GM21786 (cell line): ENCODE data around the gene COL3A1.

ENCODE experiments used
- ATAC-seq: cut with Tn5 transposase; IDR thresholded peaks from one replicate; pipeline ENCODE4 v1.9.1; 2021; ENCODE audit not compliant: unreplicated experiment

COL3A1 gene

DNA sequence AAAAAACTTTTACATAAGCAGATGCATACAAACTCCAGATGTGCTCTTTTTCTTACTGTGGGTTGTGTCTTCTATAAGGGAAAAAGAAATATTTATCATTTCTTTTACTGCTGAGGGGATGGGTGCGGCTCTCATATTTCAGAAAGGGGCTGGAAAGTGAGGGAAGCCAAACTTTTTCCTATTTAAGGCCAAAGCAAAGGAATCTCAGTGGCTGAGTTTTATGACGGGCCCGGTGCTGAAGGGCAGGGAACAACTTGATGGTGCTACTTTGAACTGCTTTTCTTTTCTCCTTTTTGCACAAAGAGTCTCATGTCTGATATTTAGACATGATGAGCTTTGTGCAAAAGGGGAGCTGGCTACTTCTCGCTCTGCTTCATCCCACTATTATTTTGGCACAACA is at the start of gene COL3A1:
COL3A1 (plus strand) TSS at position 210 of the 400 bp plus-strand sequence; CDS start at position 327, 117 bp downstream.
- ATAC-seq = no peak

DNA sequence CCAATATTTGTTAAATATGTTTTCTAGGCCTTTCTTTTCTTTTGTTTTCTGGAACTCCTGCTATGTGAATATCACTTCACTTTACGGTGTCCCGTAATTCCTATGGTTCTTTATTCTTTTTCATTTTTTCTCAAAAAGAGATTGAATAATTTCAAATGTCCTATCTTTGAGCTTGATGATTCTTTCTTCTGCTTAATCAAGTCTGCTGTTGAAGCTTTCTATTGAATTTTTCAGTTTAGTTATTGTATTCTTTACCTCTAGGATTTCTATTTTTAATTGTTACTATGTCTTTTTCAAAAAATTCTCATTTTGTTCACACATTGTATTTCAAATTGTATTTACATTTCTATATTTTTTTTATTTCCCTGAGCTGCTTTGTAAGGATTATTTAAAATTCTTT is 45.5 kb upstream of the COL3A1 start:
- no peak for ATAC-seq

DNA sequence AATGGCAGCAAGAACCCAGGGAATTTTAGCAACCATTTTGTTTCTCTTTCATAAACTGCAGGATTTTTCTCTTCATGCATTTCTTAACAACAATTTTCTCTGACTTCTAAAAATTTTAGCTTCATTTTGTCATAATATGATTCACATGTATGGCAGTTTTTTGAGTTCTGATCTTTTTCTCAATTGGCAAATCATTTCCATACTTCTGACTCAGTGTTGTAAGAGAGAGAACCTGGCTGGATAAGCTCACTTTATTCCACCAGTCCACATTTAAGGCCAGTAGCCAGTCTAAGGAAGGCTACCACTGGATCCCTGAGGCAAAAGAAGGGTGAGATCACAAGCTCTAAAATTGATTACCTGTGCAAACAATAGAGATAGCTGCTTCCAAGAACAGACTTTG is 42.8 kb upstream of the COL3A1 start:
- no peak for ATAC-seq

DNA sequence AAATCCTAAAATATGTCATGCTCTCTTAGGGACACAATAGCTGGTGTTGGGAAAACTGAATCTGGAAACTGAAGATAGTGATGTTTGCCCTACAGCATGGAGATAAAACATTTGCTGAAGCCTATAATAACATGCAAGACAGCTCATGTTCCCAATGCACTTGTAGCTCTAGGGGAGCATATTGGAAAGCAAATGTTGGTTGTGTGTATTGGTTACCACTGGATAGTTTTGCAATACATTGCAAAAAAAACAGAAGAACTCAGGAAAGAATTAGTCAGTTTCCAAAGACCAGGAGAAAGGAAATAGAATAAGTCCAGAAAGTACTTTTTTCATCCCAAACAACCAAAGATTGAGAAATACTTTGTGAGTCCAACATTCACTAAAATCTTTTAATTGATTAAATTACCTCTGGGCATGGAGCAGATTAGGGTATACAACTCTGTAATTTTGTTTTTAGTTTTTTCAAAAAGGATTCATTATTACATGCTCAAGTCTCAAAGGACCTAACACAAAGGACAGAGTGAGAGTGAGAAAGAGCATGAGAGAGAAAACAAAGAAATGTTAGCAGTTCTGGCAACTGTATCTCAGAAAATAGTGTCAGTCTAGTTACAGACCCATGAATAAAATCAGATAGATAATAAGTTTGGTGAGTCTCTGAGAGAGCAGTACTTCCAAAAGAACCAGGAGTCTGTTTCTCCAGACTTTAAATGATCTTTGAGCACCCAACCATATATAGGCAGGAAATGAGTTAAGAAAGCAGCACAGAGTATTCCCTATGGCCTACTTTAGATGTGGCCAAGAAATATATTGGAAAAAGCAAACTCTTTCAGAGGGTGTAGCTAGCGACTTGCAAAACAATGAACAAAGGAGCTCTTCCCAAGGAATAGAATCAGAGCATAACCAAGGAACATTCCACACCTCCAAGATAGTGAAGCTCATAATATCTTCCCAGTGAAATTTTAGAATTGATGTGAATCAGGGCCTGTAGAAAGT is 36.6 kb upstream of the COL3A1 start:
- no peak for ATAC-seq

DNA sequence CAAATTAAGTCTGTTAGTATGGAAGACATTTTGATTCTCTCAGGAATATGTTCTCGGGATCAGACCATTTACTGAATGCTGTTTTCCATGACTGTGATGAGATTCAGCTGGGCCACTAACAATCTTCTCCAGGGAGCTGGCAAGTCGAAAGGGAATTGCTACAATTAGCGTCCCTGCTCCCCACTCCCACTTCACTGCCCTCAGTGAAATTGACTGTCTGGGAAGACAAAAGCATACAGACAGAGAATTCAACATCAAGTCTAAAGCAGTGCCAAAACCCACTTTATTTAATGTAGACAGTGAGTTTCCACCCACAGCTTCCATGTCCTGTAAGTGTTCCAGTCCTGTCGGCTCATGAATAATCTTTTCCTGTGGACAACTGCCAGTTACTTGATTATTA is 34.0 kb upstream of the COL3A1 start:
- no peak for ATAC-seq

DNA sequence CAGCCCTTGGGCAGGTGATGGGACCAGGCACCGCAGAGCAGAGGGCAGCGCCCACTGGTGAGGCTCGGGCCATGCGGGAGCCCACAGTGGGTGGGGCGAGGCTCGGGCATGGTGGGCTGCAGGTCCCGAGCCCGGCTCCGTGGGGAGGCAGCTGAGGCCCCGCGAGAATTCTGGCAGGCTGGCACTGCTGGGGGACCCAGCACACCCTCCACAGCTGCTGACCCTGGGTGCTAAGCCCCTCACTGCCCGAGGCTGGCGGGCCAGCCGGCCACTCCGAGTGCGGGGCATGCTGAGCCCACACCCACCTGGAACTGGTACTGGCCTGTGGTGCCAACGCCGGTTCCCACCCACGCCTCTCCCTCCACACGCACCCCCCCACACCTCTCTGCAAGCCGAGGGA is 29.7 kb upstream of the COL3A1 start:
- no peak for ATAC-seq

DNA sequence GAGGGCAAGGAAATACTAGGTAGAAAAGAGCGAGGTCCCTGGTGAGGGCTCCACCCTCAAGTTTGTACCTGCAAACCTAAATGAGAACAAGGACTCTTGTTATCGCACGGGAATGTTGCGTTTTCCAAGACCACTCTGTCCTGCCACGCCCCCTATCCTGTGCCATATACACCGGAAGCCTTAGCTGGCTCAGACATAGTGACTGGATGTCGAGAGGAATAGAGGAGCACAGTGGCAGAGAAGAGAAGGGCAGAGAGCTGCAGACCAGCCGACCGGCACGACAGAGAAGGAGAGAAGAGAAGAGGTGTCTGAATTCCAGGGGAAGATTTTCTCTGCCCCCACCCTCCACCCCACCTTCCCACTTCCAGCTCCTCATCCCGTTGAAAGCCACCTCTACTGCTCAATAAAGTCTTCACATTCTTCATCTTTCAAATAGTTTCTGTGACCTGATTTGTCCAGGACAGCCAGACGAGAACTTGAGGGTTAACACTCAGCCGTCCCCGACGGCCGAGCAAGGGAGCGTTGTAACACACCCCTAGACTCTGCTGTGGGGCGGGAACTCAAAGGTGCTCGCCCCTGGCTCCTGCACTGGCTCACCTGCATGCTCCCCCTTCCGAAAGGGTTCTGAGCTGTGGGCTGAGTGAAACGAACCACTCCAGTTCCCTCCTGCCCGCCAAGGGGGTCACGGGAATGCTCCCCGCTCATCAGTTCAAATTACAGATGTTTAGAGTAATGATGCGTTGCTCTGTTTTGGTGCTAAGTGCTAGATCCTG is 24.9 kb upstream of the COL3A1 start:
- no peak for ATAC-seq

DNA sequence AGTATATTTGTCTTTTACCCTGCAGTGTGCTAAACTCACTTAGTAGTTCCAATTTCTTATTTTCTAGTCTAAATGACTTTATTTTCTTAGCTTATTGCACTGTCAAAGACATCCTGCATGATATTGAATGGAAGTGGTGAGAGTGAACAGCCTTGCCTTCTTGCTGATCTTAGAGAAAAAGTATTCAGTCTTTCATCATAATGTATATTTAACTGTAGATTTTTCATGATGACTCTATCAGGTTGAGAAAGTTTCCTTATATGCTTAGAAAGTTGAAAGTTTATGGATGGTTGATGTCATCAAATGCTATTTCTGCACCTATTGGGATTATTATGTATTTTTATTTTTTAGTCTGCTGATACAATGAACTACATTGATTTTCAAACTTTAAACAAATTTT is 21.3 kb upstream of the COL3A1 start:
- ATAC-seq = no peak

DNA sequence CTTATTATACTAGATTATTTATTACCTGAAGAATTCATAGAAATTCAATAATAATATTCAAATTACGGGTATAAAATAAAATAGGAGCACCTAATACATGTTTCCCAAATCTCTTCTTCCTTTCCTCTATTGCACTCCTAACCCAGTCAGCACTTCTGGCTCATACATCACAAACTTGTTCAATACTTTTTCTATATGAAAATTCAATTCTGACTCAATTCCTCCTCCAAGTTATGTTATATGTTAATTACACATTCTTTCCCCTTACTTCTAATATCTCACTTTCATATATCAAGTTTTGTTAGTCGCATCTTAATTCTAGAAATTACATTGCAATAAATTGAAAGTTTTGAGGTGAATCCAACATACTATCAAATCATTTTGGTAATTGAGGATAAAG is 17.9 kb upstream of the COL3A1 start:
- ATAC-seq = no peak

DNA sequence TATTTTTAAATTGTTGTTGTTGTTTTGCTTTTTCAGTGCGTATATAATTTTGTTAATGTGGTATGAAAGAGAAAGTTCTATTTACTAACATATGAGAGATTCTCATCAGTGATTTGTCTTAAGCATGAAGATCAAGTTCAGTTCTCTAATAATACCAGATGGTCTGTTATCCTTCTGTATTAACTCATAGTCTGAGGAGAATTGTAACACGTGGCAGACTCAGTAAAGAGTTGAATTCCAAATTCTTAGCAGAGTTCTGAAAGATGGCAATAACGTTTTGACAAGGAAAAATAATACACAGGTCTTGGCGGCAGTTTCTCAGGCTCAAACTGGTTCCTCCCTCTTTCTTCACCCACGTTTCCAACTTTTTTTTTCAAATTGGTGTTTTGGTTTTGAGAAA is 17.2 kb upstream of the COL3A1 start:
- ATAC-seq = no peak

DNA sequence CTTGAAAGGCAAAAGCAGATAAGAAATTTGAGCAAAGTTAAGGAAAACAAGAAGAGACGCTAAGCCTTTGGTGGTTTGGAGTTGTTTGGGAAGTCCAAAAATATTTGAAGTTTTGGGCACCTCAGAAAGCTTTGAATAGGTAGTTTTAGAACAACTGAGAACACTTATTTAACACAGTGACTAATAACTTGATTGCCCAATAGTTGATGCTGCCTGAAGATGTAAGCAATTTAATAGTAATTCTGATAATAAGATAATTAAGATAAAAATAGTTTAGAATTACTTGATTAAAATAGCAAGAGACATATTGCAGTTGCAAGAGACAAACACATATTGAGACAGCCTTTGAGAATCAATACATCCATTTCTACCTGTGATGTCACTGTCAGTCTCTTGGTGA is 16.5 kb upstream of the COL3A1 start:
- ATAC-seq = no peak

DNA sequence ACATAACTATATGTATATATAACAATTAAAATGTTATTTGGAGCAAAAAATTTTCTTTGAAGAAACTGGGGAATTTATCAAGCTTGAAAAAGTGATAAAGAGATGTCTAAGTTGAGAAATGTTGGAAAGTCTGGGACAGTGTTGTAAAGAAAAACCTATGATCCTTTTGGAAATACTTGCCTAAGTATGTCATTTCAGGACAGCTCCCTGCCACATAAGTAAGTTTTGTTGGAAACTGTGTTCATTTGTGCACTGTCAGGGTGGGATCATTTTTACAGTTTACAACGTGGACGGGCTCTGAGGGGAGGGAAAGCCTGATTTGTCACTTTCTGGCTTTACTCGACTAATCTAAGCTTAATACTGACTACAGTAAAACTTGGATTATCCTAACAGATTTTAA is 10.4 kb upstream of the COL3A1 start:
- ATAC-seq = no peak

DNA sequence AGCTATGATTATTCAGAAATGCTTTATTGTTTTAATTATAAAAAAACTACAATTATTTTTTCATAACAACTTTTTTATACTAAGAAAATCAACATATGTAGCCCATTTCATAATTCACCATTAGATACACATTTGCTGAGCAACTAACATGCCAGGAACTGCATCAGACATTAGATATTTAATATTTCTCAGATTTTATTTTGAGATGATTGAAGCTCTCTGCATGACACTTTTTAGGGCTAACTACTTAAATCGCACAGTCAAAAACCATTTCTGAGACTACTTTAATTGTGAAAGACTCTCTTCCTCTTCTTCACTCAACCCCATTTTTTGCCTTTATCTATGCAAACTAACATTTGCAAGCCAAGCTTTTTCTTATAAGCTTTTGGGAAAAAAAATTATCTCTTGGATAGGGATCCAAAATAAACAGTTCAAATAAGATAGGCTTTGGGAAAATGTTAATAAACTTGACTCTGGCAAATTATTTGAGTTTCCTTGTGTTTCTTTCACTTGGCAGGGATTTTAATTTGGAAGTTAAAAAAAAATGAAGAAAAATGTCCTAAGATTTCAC is 9.1 kb upstream of the COL3A1 start:
- no peak for ATAC-seq

DNA sequence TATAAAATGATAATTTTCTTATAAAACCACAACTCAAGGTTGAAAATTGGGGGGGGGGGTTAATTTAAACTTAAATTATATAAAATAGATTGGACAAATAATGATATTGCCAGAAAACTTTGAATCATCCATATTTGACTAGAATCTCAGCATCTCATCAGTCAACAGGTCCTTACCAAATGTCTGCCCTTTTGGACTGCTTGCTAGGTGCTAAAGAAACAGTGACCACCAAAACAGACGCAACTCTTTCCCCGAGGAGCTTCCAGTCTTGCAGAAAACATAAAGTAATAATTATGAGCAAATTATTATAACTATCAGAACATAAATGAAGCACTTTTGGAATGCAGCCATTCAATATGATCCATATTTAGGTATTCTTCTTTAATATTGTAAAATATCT is 8.6 kb upstream of the COL3A1 start:
- no peak for ATAC-seq

DNA sequence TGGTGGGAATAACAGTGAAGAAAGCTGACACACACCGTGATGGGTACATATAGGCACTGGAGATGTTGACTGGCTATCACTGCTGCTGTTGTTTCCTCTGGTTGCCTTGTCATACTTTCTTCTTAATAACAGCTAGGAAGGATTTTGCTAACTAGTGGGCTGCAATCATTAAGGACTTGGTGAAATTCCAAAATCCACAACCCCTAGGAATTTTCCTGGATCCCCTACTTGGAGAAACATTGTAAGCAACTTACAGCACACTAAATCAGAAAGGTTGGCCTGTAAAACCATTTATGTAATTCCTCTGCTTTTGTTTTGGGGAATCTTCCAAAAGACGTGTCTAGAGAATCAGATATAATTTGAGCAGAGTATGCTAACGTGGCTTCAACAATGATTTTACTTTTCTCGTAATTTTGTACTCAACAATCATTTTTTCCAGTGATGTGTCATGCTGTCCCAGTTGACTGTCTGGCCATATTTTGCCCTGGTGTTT is 8.0 kb upstream of the COL3A1 start:
- no peak for ATAC-seq

DNA sequence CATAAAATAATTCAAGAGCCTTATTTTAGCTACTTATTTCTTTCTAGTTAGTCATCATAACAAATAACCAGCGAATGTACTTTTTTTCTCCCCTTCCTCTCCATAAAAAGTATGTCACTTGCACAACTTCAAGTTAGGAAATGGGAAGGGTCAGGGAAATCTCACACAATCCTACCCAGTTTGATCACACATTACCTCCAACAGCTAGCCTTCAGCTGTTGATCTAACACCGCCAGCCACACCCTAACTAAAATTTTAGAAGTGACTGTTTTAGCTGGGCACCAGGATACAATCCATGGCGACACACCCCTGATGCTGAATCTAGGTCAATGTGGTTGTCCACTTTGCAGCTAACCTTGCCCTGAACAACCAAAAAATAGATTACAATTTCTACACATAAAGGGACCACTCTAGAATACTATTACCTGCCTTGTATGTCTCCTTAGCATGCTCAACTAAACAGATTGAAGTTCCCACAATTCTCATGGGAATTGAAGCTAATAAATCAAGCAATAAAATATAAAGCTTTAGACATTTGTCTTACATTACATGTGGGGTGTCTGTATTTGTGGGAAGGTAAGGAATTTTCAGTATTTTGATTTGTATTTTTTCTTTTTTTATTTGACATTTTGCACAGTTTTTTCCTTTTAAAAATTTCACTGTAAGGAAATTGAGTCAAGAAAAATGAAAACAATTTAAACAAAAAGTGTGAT is 7.3 kb upstream of the COL3A1 start:
- ATAC-seq = no peak

DNA sequence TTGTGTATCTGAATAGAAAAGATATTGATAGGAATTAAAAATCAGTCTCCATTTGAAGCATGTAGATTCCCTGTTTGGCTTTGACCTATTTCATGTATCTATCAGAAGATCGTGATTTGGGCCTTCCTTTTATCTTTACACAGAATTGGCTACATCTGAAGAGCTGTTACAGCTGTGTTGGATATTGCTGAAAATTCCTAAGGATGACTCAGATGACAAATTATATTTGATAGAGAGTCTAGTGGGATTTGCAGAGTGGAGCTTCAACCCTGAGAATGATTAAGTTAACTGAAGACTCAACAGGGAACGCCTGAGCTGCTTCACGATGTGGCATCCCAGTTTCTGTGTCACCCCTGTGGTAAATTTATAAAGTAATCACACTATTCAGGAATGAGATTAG is 4.9 kb upstream of the COL3A1 start:
- ATAC-seq = no peak

DNA sequence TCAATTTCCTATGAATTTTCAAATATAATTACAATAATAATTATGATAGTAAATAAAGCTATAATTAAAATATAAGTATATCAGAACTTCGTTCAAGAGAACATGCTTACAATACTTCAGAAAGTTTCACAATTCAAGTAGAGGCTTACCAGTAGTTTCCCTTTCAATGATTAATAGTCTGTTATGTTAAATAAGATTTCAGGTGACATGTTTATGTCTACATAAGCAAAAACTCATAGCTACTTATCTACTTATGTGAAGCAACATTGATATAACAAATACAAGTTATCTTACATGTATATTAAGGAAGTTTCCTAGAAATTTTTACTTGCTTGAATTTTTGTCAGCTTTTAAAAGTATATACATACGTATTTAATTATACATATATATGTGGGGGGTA is 4.5 kb upstream of the COL3A1 start:
- no peak for ATAC-seq

DNA sequence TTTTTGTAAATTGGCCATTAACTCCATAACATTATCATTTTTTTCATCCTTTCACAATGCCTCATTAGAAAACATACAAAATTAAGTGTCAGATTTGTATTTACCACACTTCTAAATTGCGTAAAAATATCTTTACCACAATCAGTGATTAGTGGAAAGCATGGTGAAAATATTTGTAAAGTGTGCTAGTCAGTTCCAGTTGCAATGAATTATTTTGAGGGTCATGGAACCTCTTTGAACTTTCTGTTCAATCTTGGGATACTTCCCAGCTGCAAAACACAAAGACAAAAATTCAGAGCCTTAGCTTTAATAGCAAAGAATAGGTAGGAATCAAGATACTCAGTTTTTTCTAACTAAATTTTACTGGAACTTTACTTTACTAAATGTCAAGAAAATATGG is 4.0 kb upstream of the COL3A1 start:
- ATAC-seq = no peak

DNA sequence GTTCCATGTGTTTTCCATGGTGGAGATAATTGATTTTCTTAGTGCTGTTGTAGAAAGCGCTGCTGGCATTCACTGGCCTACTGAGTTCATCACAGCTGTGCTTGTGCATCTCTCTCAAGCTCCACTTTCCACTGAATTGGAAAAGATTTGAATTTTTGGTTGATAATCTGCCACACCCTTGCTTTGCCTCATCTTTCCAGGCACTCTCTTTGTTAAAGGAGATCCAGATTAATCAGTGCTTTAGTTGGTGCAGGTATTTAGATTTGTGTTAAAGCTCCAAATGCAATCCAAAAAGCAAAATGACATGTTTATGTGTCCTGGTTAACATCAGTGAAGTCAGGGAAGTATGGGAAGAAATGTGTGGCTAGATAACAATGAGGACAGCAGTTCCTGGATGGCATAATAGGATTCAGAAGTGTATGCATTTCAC is 2.7 kb upstream of the COL3A1 start:
- ATAC-seq = no peak

DNA sequence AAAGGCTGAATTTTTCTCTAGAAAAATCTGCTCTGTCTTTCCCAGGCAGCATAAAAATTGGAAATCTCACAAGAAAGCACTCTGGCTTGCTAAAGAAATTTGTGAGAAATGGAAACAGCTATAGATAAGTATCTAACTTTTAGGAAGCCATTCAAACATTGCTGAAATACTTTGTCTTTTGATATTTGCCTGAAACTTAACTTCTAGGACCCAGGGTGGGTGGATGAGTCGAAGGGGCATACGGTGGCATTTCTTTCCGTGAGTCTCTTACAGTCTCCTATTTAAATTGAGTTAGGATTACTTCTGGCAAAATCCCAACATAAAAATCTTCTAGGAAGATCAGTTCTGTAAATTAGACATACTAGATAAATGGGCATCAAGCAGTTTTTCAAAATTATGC is 532 bp upstream of the COL3A1 start:
- no peak for ATAC-seq
